ENCODE results near the gene REPS2.

REPS2 gene

GRCh38 chrX:17027931-17028330, 81.5 kb downstream of the REPS2 start:
- TF ChIP-seq CTCF (IDR thresholded peaks at IDR 0.05; ENCODE audit: low read depth, low read length, missing control alignments): no peak
- H3K4me3 ChIP-seq (ENCODE audit: low read depth, low read length): no peak overlapping the region
- no peak for DNase-seq (ENCODE audit: low read depth)
- in situ Hi-C loops (cut with HindIII; ENCODE audit: low sequenced_read_pairs): no loop called here

- no peak for DNase-seq (ENCODE audit: low read depth)
- in situ Hi-C loops (cut with HindIII; ENCODE audit: low sequenced_read_pairs): no loop called here
- no peak overlapping the region for H3K4me3 ChIP-seq (ENCODE audit: low read depth, low read length)
- TF ChIP-seq CTCF (IDR thresholded peaks at IDR 0.05; ENCODE audit: low read depth, low read length, missing control alignments): no peak
Observed at GRCh38 chrX:17028356-17028755, 81.9 kb downstream of the REPS2 start.

DNA sequence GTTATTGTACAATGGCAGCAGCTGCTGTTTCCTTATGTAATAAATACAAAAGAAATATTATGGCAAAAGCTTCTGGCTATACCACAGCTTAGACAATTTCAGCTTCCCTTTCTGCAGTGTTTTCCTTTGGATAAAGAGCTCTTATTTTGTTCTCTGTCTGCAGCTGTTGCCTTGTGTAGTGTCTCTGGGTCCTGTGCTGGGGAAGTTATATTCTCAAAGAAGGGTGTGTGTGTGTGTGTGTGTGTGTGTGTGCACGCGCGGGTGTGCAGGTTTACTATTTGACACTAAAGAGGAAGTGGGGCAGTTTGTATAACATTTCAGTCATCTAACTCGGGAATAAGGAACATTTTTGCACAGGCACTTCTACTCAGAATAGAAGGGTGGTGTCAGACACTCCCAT, 83.6 kb downstream of the REPS2 start:
- in situ Hi-C loops (cut with HindIII; ENCODE audit: low sequenced_read_pairs): no loop called here
- no peak for TF ChIP-seq CTCF (IDR thresholded peaks at IDR 0.05; ENCODE audit: low read depth, low read length, missing control alignments)
- DNase-seq (ENCODE audit: low read depth): no peak
- no peak overlapping the region for H3K4me3 ChIP-seq (ENCODE audit: low read depth, low read length)

GRCh38 chrX:17030580-17031270, 84.3 kb downstream of the REPS2 start:
- TF ChIP-seq CTCF (IDR thresholded peaks at IDR 0.05; ENCODE audit: low read depth, low read length, missing control alignments): no peak
- DNase-seq (ENCODE audit: low read depth): peak; percentile 69
- in situ Hi-C loops (cut with HindIII; ENCODE audit: low sequenced_read_pairs): no loop called here
- H3K4me3 ChIP-seq (ENCODE audit: low read depth, low read length): no peak overlapping the region

DNA sequence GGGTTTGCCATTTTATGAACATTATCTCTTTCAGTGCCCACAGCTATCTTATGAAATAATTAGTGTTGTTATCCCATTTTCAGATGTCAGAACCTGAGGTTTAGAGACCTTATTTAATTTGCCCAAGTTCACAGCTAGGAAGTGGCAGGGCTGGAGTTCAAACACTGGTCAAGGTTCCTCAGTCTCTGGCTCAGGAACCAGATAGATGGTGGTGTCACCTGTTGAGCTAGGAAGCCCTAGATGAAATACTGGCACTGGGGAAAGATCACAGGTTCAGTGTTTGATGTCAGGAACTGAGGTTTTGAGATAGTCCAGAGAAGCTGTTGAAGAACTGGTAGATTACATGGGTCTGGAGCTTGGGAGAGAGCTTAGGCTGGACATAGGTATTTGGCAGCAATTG, 85.4 kb downstream of the REPS2 start:
- no peak overlapping the region for H3K4me3 ChIP-seq (ENCODE audit: low read depth, low read length)
- TF ChIP-seq CTCF (IDR thresholded peaks at IDR 0.05; ENCODE audit: low read depth, low read length, missing control alignments): no peak
- in situ Hi-C loops (cut with HindIII; ENCODE audit: low sequenced_read_pairs): no loop called here
- no peak for DNase-seq (ENCODE audit: low read depth)

GRCh38 chrX:17032351-17032750, 85.9 kb downstream of the REPS2 start:
- H3K4me3 ChIP-seq (ENCODE audit: low read depth, low read length): no peak overlapping the region
- in situ Hi-C loops (cut with HindIII; ENCODE audit: low sequenced_read_pairs): no loop called here
- peak; percentile 91 for DNase-seq (ENCODE audit: low read depth)
- TF ChIP-seq CTCF (IDR thresholded peaks at IDR 0.05; ENCODE audit: low read depth, low read length, missing control alignments): no peak

All from astrocyte of the cerebellum (primary cell).